WTC11 (cell line): ENCODE measurements around the gene LMOD1.

Source experiments
- CDX4 ChIP-seq: fragments of 250-450 bp; sonication (Bioruptor Pico); IDR thresholded peaks from 2 replicates; pipeline ENCODE4 v1.9.0; 2021; ENCODE audit warnings: moderate library complexity, mild to moderate bottlenecking, inconsistent platforms, borderline replicate concordance
- CREM ChIP-seq: sonication (generic); formaldehyde crosslinking; IDR thresholded peaks from 2 replicates; pipeline ENCODE4 v1.8.1; 2022; ENCODE audit warnings: mild to moderate bottlenecking, missing genetic modification reagents, moderate library complexity
- CTCF ChIP-seq: fragments of 200-600 bp; IDR thresholded peaks from 2 replicates; pipeline ENCODE4 v1.8.0; 2022; ENCODE audit warnings: antibody characterized with exemption
- E2F4 ChIP-seq: sonication (generic); formaldehyde crosslinking; IDR thresholded peaks from 2 replicates; pipeline ENCODE4 v1.8.1; 2022; ENCODE audit warnings: low read depth, mild to moderate bottlenecking, moderate library complexity, missing genetic modification reagents, borderline replicate concordance
- FOXJ3 ChIP-seq: sonication (generic); formaldehyde crosslinking; IDR thresholded peaks from 2 replicates; pipeline ENCODE4 v1.9.0; 2021; ENCODE audit warnings: missing genetic modification reagents, mild to moderate bottlenecking, borderline replicate concordance
- FOXP1 ChIP-seq: sonication (generic); formaldehyde crosslinking; IDR thresholded peaks from 2 replicates; pipeline ENCODE4 v1.8.0; 2022; ENCODE audit warnings: missing genetic modification reagents, mild to moderate bottlenecking, moderate library complexity, borderline replicate concordance
- NFE2L1 ChIP-seq: sonication (generic); formaldehyde crosslinking; IDR thresholded peaks from 2 replicates; pipeline ENCODE4 v1.8.1; 2023; ENCODE audit warnings: missing genetic modification reagents
- NR1H2 ChIP-seq: sonication (generic); formaldehyde crosslinking; IDR thresholded peaks from 2 replicates; pipeline ENCODE4 v1.9.0; 2021; ENCODE audit warnings: mild to moderate bottlenecking, moderate library complexity, missing genetic modification reagents
- SP1 ChIP-seq: sonication (generic); formaldehyde crosslinking; conservative IDR thresholded peaks from 2 replicates; pipeline ENCODE4 v1.8.1; 2022; ENCODE audit warnings: missing genetic modification reagents
- USF2 ChIP-seq: sonication (generic); formaldehyde crosslinking; IDR thresholded peaks from 2 replicates; pipeline ENCODE4 v1.8.1; 2023; ENCODE audit warnings: mild to moderate bottlenecking, missing genetic modification reagents, moderate library complexity
- ZNF281 ChIP-seq: sonication (generic); formaldehyde crosslinking; IDR thresholded peaks from 2 replicates; pipeline ENCODE4 v1.8.0; 2023; ENCODE audit warnings: mild to moderate bottlenecking, missing genetic modification reagents
- ZNF512 ChIP-seq: sonication (generic); formaldehyde crosslinking; IDR thresholded peaks from 2 replicates; pipeline ENCODE4 v1.8.1; 2022; ENCODE audit warnings: missing genetic modification reagents, borderline replicate concordance

GRCh38 chr1:201859424-201859823 lies 86.9 kb downstream of the LMOD1 start:
- TF ChIP-seq CTCF (no peak), NR1H2 (CRISPR knock-in tag) (no peak), ZNF512 (no peak), NFE2L1 (CRISPR knock-in tag) (no peak), ZNF281 (no peak), USF2 (no peak), FOXJ3 (CRISPR knock-in tag) (no peak), SP1 (CRISPR knock-in tag) (no peak), CDX4 (CRISPR knock-in tag) (no peak), FOXP1 (CRISPR knock-in tag) (no peak), CREM (no peak), E2F4 (no peak)
